GM23338 (cell line): ENCODE data around the gene PAF1. TPM values are rescaled to one million over a fixed set of nuclear protein-coding genes. Genes with fewer than 3 reads are reported as not detected.

Experiments
- ATAC-seq: fragments of 200-7000 bp; cut with Tn5 transposase; 3 replicates; pipeline ENCODE4 v1.9.1; 2020
- DNase-seq: peaks from one replicate; pipeline ENCODE4 v3.0.0-alpha.2; 2015; ENCODE audit warnings: low spot score
- H2AFZ ChIP-seq: fragments of 200-600 bp; sonication (generic); 2 replicates; pipeline ENCODE4 v1.8.0; 2016; ENCODE audit warnings: antibody characterized with exemption, mild to moderate bottlenecking, moderate library complexity
- H3F3A ChIP-seq: fragments of 200-600 bp; sonication (generic); replicated peaks from 2 replicates; pipeline ENCODE4 v1.8.0; 2017; ENCODE audit warnings: antibody characterized with exemption, mixed run types, low read depth
- H3K27ac ChIP-seq: fragments of 200-600 bp; sonication (generic); 2 replicates; pipeline ENCODE4 v1.6.1; 2016; ENCODE audit warnings: low read depth
- H3K27me3 ChIP-seq: fragments of 200-600 bp; sonication (generic); 2 replicates; pipeline ENCODE4 v1.8.0; 2016; ENCODE audit warnings: mild to moderate bottlenecking, mixed run types, moderate library complexity; ENCODE audit not compliant: insufficient read depth
- H3K36me3 ChIP-seq: fragments of 200-600 bp; sonication (generic); 2 replicates; pipeline ENCODE4 v1.8.0; 2016; ENCODE audit warnings: mild to moderate bottlenecking; ENCODE audit not compliant: insufficient read depth
- H3K4me1 ChIP-seq: fragments of 200-600 bp; sonication (generic); 2 replicates; pipeline ENCODE4 v1.8.0; 2016; ENCODE audit warnings: mild to moderate bottlenecking, moderate library complexity; ENCODE audit not compliant: insufficient read depth
- H3K4me2 ChIP-seq: fragments of 200-600 bp; sonication (generic); 2 replicates; pipeline ENCODE4 v1.7.1; 2017; ENCODE audit warnings: mixed run types
- H3K4me3 ChIP-seq: fragments of 200-600 bp; sonication (generic); 2 replicates; pipeline ENCODE4 v1.6.1; 2016; ENCODE audit warnings: mixed run types
- H3K79me2 ChIP-seq: fragments of 200-600 bp; sonication (generic); replicated peaks from 2 replicates; pipeline ENCODE4 v1.8.0; 2017; ENCODE audit warnings: mild to moderate bottlenecking; ENCODE audit not compliant: insufficient read depth
- H3K9me2 ChIP-seq: fragments of 200-600 bp; sonication (generic); 2 replicates; pipeline ENCODE4 v1.8.0; 2017; ENCODE audit not compliant: insufficient read depth
- H4K20me1 ChIP-seq: fragments of 200-600 bp; sonication (generic); replicated peaks from 2 replicates; pipeline ENCODE4 v1.8.0; 2017; ENCODE audit warnings: mild to moderate bottlenecking; ENCODE audit not compliant: insufficient read depth
- H3K27ac Mint-ChIP-seq: 2 replicates; pipeline ENCODE4 v1.8.0; 2020; ENCODE audit warnings: inconsistent platforms, mild to moderate bottlenecking, moderate library complexity, mixed read lengths
- H3K27me3 Mint-ChIP-seq: 3 replicates; pipeline ENCODE4 v1.8.0; 2022; ENCODE audit warnings: low read depth, mild to moderate bottlenecking, moderate library complexity, mixed read lengths, inconsistent platforms; ENCODE audit not compliant: insufficient read depth, poor library complexity
- H3K36me3 Mint-ChIP-seq: 3 replicates; pipeline ENCODE4 v1.8.0; 2021; ENCODE audit warnings: low read depth, mild to moderate bottlenecking, inconsistent platforms, moderate library complexity, mixed read lengths
- H3K4me1 Mint-ChIP-seq: 3 replicates; pipeline ENCODE4 v1.8.0; 2020; ENCODE audit warnings: mild to moderate bottlenecking, inconsistent platforms, mixed read lengths
- H3K4me3 Mint-ChIP-seq: 3 replicates; pipeline ENCODE4 v1.8.0; 2021; ENCODE audit warnings: moderate library complexity, mild to moderate bottlenecking, inconsistent platforms, mixed read lengths
- H3K9me3 Mint-ChIP-seq: 3 replicates; pipeline ENCODE4 v1.8.0; 2020; ENCODE audit warnings: moderate library complexity, mild to moderate bottlenecking, inconsistent platforms, mixed read lengths
- CREB1 ChIP-seq: fragments of 250-450 bp; sonication (Bioruptor Pico); IDR thresholded peaks from 2 replicates; pipeline ENCODE4 v1.5.0; 2020; ENCODE audit warnings: low read depth, mild to moderate bottlenecking, moderate library complexity
- CTCF ChIP-seq, 2 experiments: fragments of 200-600 bp in 1 of 2; sonication (generic) in 1 of 2; conservative IDR thresholded peaks; 2 replicates each; pipeline versions ENCODE4 v1.5.1 to v1.6.1; 2016 to 2017; ENCODE audit warnings: antibody characterized with exemption in 2 of 2, low read depth in 2 of 2, mild to moderate bottlenecking in 2 of 2, moderate library complexity in 1 of 2
- ETS1 ChIP-seq: IDR thresholded peaks from 2 replicates; pipeline ENCODE4 v1.6.1; 2016; ENCODE audit warnings: antibody characterized with exemption
- EZH2 ChIP-seq: fragments of 200-600 bp; sonication (generic); IDR thresholded peaks from one replicate; pipeline ENCODE4 v1.8.0; 2017; ENCODE audit warnings: antibody characterized with exemption, mild to moderate bottlenecking, low read depth; ENCODE audit not compliant: unreplicated experiment
- EZH2phosphoT487 ChIP-seq: fragments of 200-600 bp; sonication (generic); IDR thresholded peaks from one replicate; pipeline ENCODE4 v1.8.1; 2018; ENCODE audit warnings: antibody characterized with exemption; ENCODE audit not compliant: unreplicated experiment
- JUNB ChIP-seq: IDR thresholded peaks from one replicate; pipeline ENCODE4 v1.6.1; 2016; ENCODE audit warnings: antibody characterized with exemption; ENCODE audit not compliant: unreplicated experiment
- POLR2AphosphoS5 ChIP-seq: IDR thresholded peaks from 2 replicates; pipeline ENCODE4 v1.6.1; 2016; ENCODE audit warnings: antibody characterized with exemption, low read depth
- REST ChIP-seq: IDR thresholded peaks from one replicate; pipeline ENCODE4 v1.6.1; 2018; ENCODE audit warnings: antibody characterized with exemption; ENCODE audit not compliant: unreplicated experiment
- STAT1 ChIP-seq: IDR thresholded peaks from one replicate; pipeline ENCODE4 v1.6.1; 2016; ENCODE audit warnings: antibody characterized with exemption; ENCODE audit not compliant: unreplicated experiment
- ZNF462 ChIP-seq: fragments of 250-450 bp; sonication (Bioruptor Pico); IDR thresholded peaks from 2 replicates; pipeline ENCODE4 v1.5.0; 2020; ENCODE audit warnings: mild to moderate bottlenecking, moderate library complexity
- polyA plus RNA-seq: library from polyadenylated mRNA; unstranded; fragments of >200 nt; fragmentation: Nextera tagmentation; extraction: Ambion mirVana; gene quantifications from 2 replicates; pipeline ENCODE4 v1.2.1, GENCODE V29; 2016
- total RNA-seq: library from RNA; depleted of rRNA; stranded (reverse); fragments of >200 nt; shearing (Covaris generic); gene quantifications from 2 replicates; pipeline ENCODE4 v1.2.3, GENCODE V29; 2014

The PAF1 gene
- total and polyA plus RNA-seq, 2 experiments from 2014 or later, result 22.1 to 47.3 TPM

GRCh38 chr19:39356073-39356472 lies 34.8 kb downstream of the PAF1 start:
- no peak overlapping the region for H3K4me3 ChIP-seq
- DNase-seq (no peak), ATAC-seq (no peak)
- H3K4me1 ChIP-seq, result no peaks in the 10 kb centered on the region
- no peaks in the 10 kb centered on the region for H3K4me1 Mint-ChIP-seq
- H4K20me1 ChIP-seq, result peaks cover 34% of the 10 kb centered on the region
- no peak overlapping the region for H2AFZ ChIP-seq
- H3K27ac ChIP-seq, result no peak overlapping the region
- peaks cover 12% of the 10 kb centered on the region; the same call in 1 of the 2 replicates for H3F3A ChIP-seq
- TF ChIP-seq ZNF462 (CRISPR knock-in tag), result no peak
- H3K27me3 ChIP-seq, result no peaks in the 10 kb centered on the region
- peaks cover 75% of the 10 kb centered on the region for H3K36me3 Mint-ChIP-seq
- H3K27me3 Mint-ChIP-seq, result no peaks in the 10 kb centered on the region
- no peak overlapping the region for H3K27ac Mint-ChIP-seq
- H3K4me3 Mint-ChIP-seq, result no peak overlapping the region
- H3K9me2 ChIP-seq, result no peaks in the 10 kb centered on the region
- H3K36me3 ChIP-seq, result peaks cover 44% of the 10 kb centered on the region
- no peaks in the 10 kb centered on the region for H3K9me3 Mint-ChIP-seq
- no peaks in the 10 kb centered on the region for H3K79me2 ChIP-seq
- no peak overlapping the region for H3K4me2 ChIP-seq

GRCh38 chr19:39355253-39355652 lies 35.7 kb downstream of the PAF1 start:
- Mint-ChIP-seq H3K4me1 (no peaks in the 10 kb centered on the region), H3K36me3 (peaks cover 68% of the 10 kb centered on the region), H3K27ac (0 out of 2 replicates have a peak overlapping the region, but pooled peaks have one; percentile 16), H3K9me3 (no peaks in the 10 kb centered on the region), H3K4me3 (no peak overlapping the region), H3K27me3 (no peaks in the 10 kb centered on the region)
- Histone ChIP-seq H3K9me2 (no peaks in the 10 kb centered on the region), H4K20me1 (peaks cover 26% of the 10 kb centered on the region), H3K4me2 (no peak overlapping the region), H3K4me3 (no peak overlapping the region), H3F3A (peaks cover 10% of the 10 kb centered on the region; the same call in 1 of the 2 replicates), H3K79me2 (no peaks in the 10 kb centered on the region), H2AFZ (no peak overlapping the region), H3K27me3 (no peaks in the 10 kb centered on the region), H3K4me1 (no peaks in the 10 kb centered on the region), H3K27ac (no peak overlapping the region), H3K36me3 (peaks cover 43% of the 10 kb centered on the region)
- ATAC-seq (no peak), DNase-seq (no peak)
- TF ChIP-seq EZH2 (no peak), REST (no peak), CREB1 (no peak), ETS1 (no peak), STAT1 (no peak), POLR2AphosphoS5 (no peak), CTCF (conservative IDR thresholded peaks at IDR 0.05; ENCODE audit: low read depth in 2 of 2) (no peak), JUNB (no peak), EZH2phosphoT487 (no peak)
